Raji (cell line): Measurements from ENCODE around the gene TUBGCP2.

Experiments
- POLR2A ChIP-seq: IDR thresholded peaks from 2 replicates; pipeline ENCODE4 v1.6.1; 2011; ENCODE audit warnings: low read depth, low read length, control low read depth; ENCODE audit not compliant: insufficient read depth

TUBGCP2 gene

GRCh38 chr10:133245439-133246235, 63.0 kb downstream of the TUBGCP2 start:
- TF ChIP-seq POLR2A: no peak

- no peak for TF ChIP-seq POLR2A
Observed at GRCh38 chr10:133243593-133243992, 65.1 kb downstream of the TUBGCP2 start.

DNA sequence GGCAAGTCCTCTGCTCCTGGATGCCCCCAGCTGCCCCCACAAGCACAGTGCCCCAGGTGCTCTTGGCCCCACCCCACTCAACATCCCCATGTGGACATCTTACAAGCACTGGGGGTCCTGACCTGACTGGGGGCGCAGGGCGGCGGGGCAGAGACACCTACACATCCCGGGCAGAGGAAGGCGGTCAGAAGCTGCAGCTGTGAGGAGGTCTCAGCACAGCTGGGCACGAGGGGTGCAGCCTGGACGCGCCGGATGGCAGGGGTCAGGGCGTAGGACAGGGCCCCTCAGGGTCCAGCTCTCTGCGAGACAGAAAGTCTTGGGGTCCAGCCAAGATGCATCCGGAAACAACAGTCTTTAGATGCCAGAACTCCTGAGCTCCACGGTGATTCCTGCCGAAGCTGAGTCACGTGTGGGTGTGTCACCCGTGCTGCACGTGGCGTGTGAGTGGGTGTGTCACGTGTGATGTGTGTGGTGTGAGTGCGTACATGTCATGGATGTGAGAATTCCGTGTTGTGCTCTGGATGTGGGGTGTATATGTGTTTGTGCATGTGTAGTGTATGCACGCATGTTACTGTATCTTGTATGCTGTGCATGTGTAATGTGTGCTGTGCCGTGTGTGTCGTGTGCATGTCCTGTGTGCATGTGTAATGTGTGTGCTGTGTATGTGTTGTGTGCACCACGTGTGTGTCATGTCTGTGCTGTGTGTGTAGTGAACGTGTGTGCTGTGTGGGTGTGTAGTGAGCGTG, 65.9 kb downstream of the TUBGCP2 start:
- TF ChIP-seq POLR2A: no peak

- no peak for TF ChIP-seq POLR2A
Observed at GRCh38 chr10:133241501-133242205, 67.0 kb downstream of the TUBGCP2 start.

- TF ChIP-seq POLR2A: no peak
Observed at GRCh38 chr10:133239990-133240389, 68.7 kb downstream of the TUBGCP2 start.

DNA sequence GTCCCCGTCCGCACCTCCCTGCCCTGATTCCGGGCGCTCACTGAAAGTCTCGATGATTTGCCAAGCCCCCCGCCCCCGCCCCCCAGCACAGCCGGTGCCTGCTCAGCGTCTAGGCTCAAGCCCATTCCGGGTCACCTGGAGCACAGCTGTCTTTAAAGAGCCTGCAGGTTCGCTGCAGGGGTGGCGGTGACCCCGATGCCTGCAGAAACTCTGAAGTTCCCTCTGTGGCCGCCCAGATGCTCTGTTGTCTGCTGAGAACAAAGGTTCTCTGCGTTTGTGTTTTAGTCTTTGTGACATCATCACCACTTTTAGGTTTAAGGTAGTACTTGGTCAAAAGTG, 70.2 kb downstream of the TUBGCP2 start:
- no peak for TF ChIP-seq POLR2A

DNA sequence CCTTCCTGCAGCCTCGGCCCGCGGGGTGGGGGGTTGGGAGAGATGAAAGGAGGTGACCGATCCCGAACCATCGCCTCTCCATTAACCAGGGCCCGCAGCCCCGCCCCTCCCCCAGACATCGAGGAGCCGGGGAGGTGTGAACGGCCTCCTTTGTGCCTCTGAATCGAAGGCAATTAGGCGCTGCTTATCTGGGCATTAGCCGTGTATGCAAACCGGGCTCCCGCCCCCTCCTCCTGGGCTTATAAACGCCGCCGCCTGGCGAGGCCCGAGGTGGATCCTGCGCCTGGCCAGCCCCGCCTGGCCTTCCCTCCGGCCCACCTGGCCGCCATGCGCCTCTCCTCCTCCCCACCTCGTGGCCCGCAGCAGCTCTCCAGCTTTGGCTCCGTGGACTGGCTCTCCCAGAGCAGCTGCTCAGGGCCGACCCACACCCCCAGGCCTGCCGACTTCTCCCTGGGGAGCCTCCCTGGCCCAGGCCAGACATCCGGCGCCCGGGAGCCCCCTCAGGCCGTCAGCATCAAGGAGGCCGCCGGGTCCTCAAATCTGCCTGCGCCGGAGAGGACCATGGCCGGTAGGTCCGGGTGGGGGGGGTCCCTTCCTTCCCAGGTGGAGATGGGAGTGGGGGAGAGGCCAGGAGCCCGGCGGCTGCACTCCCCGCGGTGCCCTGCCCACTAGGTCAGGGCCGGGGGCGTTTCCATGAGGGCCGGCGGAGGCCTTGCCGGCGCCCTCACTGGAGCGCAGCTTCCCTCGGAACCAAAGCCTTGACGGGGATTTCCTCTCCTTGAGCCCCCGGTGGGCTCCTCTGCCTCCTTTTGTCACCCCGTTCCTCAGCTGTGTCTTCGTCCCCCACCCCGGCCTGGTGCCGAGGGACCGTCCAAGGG, 70.8 kb downstream of the TUBGCP2 start, which contains the start of gene VENTX:
Gene VENTX, plus strand, starts transcription at position 268 of the 878 bp plus-strand sequence. Its CDS starts 60 bp downstream, at position 328.
- no peak for TF ChIP-seq POLR2A

DNA sequence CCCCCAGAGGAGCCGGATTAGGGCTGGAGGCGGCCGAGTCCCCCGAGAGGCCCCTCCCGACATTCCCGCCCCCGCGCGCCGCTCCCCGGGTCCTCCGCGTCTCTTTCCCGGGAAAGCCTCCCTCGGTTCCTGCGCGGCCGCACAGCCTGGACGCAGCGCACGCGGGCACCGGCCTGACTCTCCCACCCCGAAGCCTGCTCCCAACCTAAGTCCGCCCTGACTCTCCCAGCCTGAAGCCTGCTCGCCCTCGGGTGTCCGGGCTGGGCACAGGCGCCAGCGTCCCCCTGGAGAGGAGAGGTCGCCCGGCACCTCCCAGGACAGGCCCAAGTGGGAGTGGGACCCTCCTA, 71.5 kb downstream of the TUBGCP2 start:
- TF ChIP-seq POLR2A: no peak

DNA sequence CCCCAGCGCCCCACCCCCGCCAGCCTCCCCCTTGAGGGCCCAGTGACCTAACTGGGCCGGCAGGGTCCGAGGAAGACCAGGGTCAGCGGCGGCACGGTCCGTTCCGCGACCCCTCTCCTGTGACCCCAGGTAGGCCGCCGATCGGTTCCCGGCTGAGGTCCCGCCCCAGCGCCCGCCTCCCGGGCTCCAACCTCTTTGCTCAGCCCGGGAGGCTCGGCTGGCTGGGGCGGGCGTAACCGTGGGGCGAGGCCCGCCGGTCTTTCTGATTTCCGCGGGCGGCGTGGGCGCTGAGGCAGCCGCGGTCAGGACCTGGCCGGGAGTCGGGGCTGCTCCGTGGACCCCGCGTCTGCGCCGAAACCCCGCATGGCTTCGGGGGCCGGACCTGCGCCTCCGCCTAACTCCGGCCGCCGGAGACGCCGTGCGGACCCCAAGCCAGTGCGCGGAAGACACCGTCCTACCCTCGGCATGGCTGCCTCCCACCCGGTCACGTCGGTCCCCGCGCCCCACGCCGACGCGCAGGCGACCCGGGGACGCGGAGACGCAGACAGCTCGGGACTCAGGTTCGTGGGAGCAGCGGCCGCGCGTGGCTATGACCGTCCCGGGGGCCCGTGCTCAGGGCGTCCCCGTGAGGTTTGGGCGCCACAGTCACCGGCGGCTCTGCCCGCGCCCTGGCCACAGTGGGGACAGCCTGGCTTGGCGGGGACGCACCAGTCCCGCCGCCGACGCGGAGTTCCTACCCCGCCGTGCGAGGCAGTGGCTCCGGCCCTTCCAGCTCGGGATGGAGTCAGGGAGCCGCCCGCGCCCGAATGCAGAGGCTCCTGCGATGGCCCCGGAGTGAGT, 72.1 kb downstream of the TUBGCP2 start:
- no peak for TF ChIP-seq POLR2A

DNA sequence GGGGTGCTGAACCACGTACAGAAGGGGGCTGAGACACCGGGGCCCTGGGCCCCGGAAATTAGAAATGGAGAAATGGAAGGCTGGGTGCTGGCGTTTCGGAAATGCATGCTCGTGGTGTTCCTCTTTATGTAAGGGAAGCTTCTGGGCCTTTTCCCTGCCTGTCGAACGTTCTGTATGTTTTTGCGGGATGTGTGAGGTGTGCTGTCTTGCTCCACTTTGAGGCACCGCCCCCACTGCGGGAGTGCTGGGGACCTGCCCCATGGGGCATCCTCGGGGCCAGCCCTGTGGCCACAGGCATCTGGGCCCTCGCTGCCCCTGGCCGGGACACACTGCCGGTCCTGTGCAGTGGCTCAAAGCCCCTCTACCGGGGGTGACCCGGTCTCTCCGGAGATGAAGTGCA, 72.7 kb downstream of the TUBGCP2 start:
- no peak for TF ChIP-seq POLR2A

- TF ChIP-seq POLR2A: no peak
Observed at GRCh38 chr10:133235265-133235855, 73.3 kb downstream of the TUBGCP2 start.

- TF ChIP-seq POLR2A: no peak
Observed at GRCh38 chr10:133231946-133232574, 76.6 kb downstream of the TUBGCP2 start.
